HG02642 (cell line): ENCODE data around the gene ANKRD40.
"Not testable (repeated sequence)": the region's sequence is repeated elsewhere in the genome, so short reads cannot be mapped to it uniquely, and the experiment has no call there.

Experiments used
- ATAC-seq: cut with Tn5 transposase; IDR thresholded peaks from one replicate; pipeline ENCODE4 v1.9.1; 2021; ENCODE audit warnings: mild to moderate bottlenecking; ENCODE audit not compliant: unreplicated experiment, poor library complexity

The ANKRD40 gene

GRCh38 chr17:50715471-50715870, 7.8 kb upstream of the ANKRD40 start:
- ATAC-seq = no peak

DNA sequence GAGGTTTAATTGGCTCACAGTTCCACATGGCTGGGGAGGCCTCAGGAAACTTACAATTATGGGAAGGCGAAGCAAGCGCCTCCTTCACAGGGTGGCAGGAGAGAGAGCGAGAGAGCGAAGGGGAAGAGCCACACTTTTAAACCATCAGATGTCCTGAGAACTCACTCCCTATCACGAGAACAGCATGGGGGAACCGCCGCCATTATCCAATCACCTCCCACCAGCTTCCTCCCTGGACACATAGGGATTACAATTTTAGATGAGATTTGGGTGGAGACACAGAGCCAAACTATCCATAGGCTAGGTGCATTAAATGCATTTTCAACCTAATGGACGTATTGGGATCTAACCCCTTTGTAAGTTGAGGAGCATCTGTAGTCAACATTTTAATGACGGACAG, 4.9 kb upstream of the ANKRD40 start:
- no peak for ATAC-seq

GRCh38 chr17:50710650-50711049, 2.9 kb upstream of the ANKRD40 start:
- ATAC-seq = no peak

- no peak for ATAC-seq
Observed at GRCh38 chr17:50710025-50710424, 2.3 kb upstream of the ANKRD40 start.

DNA sequence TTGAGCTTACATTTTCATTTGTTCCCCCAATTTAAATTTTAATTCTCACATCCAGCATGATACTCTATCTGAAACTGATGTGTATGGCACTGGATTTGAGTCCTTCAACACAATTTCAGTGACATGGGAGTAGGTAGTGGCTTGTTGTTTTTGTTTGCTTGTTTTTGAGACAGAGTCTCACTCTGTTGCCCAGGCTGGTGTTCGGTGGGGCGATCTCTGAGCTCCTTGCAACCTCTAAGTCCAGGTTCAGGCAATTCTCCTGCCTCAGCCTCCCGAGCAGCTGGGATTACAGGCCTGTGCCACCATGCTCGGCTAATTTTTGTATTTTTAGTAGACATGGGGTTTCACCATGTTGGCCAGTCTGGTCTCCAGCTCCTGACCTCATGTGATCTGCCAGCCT, 1.3 kb upstream of the ANKRD40 start:
- ATAC-seq = not testable (repeated sequence)

GRCh38 chr17:50708050-50709000, 611 bp upstream of the ANKRD40 start:
- no peak for ATAC-seq

DNA sequence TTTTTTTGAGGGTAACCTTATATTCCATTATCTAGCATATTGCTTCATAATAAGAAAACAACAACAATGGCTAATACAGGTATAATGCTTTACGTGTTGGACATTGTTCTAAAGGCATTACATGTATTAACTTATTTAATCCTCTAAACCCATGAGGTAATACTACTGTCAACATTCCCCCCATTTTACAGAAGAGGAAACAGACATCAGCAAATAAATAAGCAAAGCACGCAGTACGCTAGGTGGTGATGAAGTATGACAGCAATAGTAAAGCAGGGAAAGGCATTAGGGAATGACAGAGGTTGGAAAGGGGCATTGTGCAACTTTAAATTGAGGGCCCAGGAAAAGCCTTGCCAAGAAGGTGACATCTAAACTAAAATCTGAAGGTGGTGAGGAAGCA, 4.6 kb downstream of the ANKRD40 start:
- no peak for ATAC-seq

GRCh38 chr17:50699410-50699809, 8.3 kb downstream of the ANKRD40 start:
- ATAC-seq = no peak

- ATAC-seq = no peak
Observed at GRCh38 chr17:50697663-50698272, 9.9 kb downstream of the ANKRD40 start.

DNA sequence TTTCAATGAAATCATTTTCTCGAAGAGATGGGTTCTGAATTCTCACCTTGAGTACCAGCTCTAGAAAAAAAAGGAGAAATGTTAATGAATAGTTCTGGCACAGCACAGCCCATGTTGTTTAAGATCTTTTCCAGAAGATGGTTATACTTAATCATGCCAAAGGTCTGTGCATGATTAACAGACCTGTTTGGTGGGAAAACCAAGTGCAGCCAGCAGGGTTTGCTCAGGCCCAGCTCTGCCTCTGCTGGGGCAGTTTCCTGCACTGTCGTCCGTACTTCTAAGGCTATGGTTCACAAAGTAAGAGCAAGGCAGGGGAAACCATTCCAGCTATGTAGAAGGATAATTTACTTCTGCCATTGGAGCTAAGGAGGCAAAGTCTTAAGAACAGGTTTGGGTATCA, 10.7 kb downstream of the ANKRD40 start:
- no peak for ATAC-seq

- no peak for ATAC-seq
Observed at GRCh38 chr17:50696365-50696879, 11.3 kb downstream of the ANKRD40 start.

DNA sequence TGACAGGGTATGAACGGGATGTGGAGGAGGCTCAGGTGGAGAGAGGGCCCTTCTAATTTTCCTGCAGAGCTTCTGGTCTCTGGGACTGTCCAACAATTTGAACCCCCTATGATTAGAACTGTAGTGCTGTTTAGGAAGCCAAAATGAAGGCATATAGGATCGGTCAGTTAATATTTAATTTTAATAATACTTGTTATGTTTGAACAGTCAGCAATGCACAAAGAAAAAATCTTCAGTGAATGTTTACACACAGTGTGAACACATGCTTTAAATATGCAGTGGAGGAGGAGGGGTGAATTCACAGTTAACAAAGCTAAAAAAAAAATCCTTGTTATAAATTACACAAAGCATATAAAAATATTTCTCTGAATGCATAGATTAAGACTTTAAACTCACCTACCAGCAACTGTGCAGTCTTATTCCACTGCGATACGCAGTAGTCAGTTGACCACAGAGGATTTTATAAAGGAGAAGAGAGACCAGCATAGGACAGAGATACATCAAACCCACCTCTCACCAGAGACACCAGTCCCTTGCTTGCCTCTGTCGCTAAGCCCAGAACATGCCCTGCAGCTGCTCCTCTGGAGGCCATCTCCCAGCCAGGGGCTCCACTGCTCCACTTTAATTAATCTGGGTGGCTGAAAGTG, 14.6 kb downstream of the ANKRD40 start:
- no peak for ATAC-seq

DNA sequence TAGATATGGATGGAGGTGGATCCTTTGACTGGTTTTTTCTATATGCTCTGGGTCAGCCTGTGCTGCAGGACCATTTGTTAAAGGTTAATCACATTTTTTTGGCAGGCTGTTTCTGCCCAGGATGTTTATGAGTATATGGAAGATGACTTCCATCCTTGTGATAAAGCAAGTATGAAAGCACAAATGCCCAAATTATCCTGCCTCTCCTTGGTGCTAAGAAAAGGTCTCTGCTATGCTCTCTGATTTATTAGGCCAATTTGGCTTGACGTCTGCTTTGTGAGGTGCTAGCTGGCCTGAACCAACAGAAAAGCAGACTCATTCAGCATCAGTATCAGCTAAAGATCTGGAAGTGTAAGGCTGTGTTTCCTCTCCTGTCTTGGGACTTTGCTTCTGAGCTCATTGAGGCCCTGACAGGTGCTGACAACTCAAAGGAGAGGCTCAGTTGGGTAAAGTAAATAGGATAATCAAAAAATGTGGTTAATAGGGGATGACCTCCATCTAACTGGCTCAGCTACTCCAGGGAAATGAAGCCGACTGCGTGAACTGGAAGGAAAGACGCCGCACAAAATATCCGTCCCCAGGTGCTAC, 15.2 kb downstream of the ANKRD40 start:
- no peak for ATAC-seq

- no peak for ATAC-seq
Observed at GRCh38 chr17:50691550-50692447, 15.9 kb downstream of the ANKRD40 start.

DNA sequence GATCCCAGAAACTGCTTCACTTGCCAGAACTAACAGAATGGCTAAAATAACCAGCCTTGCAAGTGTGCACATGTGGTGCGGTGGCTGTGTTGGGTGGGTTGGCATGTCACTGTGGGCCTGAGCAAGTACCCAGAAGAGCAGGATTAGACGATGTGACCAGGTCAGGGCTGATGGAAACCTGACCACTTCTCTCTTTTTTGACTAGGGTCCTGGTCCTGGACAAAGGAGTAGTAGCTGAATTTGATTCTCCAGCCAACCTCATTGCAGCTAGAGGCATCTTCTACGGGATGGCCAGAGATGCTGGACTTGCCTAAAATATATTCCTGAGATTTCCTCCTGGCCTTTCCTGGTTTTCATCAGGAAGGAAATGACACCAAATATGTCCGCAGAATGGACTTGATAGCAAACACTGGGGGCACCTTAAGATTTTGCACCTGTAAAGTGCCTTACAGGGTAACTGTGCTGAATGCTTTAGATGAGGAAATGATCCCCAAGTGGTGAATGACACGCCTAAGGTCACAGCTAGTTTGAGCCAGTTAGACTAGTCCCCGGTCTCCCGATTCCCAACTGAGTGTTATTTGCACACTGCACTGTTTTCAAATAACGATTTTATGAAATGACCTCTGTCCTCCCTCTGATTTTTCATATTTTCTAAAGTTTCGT, 16.7 kb downstream of the ANKRD40 start:
- ATAC-seq = no peak

- ATAC-seq = no peak
Observed at GRCh38 chr17:50689956-50690886, 17.5 kb downstream of the ANKRD40 start.

DNA sequence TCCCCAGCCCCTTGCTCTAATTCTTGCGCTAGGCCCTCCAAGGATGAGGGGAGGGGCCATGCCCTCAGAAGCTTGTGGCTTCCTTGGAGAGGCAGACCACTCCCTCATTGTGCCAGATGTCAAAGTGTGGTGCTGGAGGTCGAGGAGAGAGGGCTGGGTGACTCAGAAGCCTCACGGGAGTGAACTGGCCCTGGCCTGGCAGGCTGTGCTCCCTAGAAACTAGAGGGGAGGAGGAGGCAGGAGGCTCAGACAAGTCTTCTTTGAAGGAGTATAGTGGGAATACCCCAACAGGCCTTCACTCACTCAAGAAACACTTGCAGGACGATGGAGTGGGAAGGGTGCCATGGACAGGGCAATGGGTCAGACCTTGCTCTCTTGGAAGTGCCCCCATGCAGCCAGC, 18.5 kb downstream of the ANKRD40 start:
- ATAC-seq = no peak

DNA sequence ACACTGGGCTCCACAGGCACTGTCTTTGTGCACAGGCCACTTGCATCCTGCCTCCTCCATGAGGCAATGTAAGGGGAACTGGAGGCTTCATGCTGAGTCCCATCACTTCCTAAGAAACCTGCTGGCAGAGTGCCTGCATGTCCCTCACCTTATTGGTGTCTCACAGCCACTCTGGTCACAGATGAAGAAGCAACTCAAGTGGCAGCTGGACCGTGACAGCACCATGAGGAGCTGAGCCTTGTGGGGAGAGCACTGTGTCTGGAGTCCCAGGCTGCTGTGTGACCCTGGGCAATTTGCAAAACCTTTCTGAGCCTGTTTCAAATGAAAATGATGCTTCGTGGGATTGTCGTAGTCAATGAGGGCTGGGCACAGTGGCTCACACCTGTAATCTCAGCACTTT, 19.5 kb downstream of the ANKRD40 start:
- ATAC-seq = no peak
